HG03064 (cell line): ENCODE measurements around the gene PRKAG1.
A peak's percentile ranks its signal among the peaks of the same experiment; 100 is the strongest.
"Not testable (repeated sequence)": the region's sequence is repeated elsewhere in the genome, so short reads cannot be mapped to it uniquely, and the experiment has no call there.

Source experiments
- ATAC-seq: cut with Tn5 transposase; IDR thresholded peaks from one replicate; pipeline ENCODE4 v1.9.1; 2021; ENCODE audit warnings: low read depth; ENCODE audit not compliant: unreplicated experiment

The PRKAG1 gene

DNA sequence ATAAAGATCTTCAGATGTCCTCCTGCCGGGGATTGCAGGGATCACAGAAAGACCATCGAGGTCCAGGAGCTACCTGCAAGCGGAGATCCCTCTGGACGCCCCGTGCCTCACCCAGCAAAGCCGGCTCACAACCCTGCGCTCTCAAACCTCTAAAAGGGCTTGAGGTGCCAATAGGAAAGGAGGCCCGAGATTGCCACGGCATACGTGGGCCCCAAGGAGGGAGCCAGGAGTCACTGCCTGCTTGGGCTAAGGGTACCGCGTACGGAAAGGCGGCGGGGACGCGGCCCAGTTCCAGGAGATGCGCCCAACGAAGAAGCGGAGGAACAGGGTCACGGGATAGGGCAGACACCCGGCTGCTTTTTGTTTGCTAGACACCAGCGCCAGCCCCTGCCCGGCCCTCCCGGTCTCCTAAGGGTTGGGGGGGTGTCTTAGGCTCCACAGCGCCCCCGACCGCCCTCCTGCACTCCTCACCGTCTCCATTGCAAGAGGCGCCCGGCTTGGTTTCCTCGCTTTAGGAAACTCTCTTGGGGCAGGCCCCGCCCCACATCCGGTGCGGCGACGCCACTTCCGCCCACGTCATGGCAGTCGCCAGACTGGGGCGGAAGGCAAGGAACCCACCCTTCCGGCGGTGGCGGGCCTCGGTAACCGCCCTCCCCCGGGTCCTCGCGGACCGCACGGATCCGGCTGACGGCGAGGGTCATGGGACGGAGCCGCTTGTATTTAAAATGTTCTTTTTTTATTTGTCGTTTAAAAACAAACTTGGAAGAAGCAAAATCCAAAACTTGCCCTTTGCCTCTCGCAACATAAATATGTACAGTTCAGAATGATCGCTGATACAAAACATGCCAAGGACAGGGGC lies at the start of gene PRKAG1:
TSS of gene PRKAG1 (minus strand) at position 516 of the 859 bp plus-strand sequence. CDS start at position 480, 36 bp downstream.
- ATAC-seq: peak; percentile 81

DNA sequence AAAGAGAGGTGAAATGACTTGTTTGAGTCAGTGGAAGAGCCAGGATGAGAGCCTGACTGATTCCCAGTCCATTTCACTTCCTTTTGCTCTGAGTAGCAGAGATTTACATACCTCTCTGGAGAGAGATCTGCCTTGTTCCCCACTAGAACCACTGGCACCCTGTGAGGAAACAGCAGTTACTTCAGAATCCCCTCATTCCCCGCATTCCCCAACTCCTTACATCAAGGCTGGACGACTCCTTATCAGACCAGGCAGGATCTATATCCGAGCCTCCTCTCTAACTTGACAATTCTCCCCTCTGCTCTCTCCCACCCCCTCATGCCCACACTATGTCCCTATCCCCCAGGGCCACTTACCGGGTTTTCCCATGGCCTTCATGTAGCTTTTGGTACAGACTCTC lies 47.5 kb upstream of the PRKAG1 start:
- no peak for ATAC-seq

DNA sequence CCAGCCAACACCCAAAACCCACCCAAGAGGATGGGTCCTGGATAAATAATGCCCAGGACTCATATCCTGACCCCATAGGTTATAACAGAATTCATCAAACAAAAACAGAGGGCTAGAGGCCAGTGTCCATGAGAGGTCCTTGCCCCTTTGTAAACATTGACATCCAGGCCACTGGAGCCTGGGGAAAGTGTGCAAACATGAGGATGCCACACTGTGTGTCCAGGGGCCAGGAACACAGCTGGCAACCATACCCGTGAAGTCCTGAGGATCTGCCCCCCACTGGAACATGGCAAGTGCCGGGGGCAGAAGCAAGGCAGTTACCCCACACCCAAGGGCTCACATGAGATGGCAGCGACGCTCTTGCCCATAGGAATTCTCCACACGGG lies 46.2 kb upstream of the PRKAG1 start:
- ATAC-seq: no peak

DNA sequence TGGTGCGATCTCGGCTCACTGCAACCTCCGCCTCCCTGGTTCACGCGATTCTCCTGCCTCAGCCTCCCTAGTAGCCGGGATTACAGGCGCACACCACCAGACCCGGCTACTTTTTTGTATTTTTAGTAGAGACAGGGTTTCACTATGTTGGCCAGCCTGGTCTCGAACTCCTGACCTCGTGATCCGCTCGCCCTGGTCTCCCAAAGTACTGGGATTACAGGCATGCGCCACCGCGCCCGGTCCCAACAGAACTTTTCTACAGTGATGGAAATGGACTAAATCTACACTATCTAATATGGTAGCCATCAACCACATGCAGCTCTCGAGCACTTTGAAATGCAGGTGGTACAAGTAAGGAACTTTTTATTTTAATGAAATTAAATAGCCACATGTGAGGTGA lies 43.3 kb upstream of the PRKAG1 start:
- not testable (repeated sequence) for ATAC-seq

DNA sequence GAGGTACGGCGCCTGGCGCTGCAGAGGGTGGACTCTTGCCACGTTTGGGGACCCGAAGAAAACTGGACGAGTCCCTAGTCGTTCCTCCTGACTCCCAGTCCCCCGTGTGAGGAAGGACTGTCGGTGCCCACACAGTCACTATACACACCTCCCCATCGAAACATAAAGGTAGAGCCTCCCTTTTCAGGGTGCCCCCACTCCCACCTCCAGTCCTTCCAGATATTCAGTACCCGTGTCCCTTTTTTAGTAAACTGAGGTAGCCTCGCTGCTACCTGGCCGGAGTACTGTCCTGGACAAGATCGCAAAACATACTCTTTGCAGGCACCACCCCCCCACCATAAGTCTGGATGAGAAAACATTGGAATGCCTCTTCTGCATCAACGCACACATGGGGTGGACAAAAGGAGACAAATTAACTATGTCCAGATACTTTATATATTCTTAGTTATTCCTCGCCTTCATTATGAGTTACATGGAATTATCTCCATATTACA lies 42.6 kb upstream of the PRKAG1 start:
- ATAC-seq: no peak

DNA sequence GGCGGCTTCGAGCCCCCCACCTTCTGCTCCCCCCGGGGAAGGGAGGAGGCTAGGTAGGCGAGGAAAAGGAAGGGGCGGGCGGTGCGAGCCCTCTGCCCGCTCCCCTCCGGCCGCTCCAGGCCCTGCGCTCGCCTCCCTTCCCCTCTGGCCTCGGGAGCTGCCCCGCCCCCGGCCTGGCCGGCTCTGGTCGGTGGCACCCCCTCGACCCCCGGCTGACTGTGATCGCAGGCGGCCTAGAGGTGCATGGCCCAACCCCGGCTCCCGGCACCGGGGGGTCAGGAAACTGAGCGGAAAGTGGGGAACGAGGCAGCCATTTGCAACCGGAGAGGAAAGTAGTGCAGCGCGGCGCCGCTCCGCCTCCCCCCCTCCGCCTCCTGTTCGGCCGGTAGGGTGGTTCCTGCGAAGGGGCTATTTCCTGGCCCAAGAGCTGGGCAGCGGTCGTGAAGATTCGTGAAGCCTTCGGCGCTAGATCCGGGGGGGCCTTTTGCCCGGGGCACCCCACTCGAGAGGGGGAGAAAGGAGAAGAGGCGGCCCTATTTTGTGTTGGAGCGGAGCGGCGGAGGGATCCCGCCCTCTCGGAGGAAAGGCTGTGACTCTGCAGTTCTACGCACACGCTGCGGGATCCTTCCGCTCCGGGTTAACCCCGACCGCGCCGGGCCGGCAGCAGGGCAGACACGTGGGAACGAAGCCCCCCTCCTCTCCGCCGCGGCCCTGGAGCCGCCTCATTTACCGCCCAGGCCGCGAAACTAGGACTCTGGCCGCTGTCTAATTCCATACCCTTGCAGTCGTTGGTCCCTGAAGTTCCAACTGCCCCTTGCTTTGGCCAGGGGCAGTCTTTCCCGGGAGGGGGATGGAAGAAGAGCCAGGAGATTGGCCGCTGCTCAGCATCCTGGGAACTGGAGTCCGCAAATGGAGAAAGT lies 41.9 kb upstream of the PRKAG1 start, which contains the start of gene KMT2D:
TSS of gene KMT2D (minus strand) at position 558 of the 920 bp plus-strand sequence. CDS start 5,470 bp downstream, outside the sequence.
- no peak for ATAC-seq

DNA sequence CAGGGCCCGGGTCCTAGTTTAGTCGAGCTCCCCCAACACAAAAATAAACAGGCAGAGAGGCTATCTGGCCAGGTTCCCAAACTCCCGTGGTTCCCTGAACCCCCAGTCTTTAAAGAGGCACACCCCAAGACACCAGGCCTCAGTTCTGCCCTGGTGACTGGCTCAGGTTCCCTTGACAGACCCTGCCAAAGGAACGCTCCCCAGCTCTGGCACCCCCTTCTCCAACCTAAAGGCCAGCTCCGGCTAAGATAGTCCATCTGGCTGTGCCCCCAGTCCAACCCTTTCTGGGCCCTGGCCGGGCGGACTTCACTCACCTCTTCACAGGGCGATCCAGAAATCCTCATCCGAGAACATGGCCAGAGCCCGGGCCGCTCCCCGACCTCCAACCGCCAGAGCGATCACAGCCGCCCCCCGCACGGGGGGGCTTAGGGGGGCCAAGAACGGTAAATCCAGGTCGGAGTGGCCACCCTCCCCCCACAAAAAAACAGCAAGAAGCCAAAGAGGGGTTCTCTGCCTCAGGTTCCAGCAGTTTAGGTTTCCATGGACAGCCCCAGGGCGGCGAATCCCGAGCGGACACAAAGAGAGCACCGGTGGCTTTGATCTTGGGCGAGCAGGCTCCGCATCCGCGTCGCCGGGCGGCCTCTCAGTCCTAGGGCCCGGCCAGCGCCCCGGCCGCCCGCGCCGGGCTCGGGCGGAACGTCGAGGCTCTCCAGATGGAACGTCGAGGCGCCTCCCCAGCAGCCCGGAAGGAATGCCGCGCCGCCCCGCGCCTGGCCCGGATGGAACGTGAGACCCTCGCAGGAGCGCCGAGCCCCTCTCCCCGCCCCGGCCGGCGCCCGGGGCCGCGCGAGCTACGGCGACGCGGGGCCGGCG lies 41.0 kb upstream of the PRKAG1 start:
- ATAC-seq: no peak

DNA sequence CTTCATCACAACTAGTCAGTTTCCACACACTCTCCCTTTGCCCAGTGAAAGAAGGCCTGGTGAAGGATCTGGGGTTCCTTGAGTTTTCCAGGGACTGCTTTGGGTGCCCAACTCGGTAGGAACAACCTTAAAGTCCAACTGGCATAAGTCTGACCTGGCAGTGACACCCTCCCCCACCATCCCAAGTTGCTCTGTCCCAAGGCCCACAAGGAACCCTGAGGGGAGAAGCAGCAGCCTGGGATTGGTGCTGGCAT lies 40.4 kb upstream of the PRKAG1 start:
- ATAC-seq: no peak

DNA sequence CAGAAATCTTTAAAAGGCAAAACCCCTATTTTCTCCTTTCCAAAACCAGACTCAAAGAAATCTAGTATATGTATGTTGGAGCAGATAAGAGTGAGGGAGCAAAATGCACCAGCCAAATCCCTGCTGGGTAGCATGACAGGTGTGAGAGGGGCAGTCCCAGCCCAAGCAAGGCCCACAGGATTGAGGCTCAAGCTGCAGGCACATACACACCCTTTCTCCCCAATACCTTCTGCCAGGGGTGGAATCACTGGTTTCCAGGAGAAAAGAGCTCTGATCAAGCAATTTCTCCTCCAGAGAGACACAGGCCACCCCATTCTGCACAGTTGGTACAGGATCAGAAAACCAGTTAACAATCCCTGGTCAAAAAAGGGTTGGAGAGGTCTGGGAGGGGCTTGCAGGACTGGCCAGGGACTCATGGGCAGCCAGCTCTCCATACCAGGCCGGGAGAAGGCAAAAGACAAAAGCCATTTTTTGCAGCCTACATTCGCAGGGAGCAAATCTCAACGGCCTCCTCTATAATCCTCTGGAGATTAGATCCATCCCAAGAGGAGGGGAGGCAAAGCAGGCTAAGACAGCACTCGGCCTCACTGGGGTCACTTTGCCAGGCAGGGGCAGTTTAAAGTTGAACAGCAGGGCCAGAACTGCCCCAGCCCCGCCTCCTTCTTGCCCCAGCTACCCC lies 39.9 kb upstream of the PRKAG1 start:
- ATAC-seq: no peak

DNA sequence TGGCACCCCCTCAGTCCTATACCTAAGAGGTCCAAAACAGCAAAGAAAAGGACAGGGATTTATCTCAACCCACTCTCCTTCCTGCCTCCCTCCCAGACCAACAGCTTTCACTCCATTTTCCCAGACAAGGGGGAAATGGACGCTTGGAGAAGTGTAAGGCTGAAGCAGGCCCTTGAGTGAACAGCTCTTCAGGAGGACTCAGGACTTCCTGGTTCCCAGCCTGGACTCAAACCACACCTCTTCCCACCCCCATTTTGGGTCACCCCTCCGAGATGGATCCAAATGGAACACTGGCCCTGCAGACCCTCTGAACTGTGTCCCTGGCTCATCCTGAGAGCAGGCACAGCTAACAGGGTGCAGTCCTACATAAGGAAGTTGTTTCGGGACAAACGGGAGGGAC lies 39.3 kb upstream of the PRKAG1 start:
- ATAC-seq: no peak

DNA sequence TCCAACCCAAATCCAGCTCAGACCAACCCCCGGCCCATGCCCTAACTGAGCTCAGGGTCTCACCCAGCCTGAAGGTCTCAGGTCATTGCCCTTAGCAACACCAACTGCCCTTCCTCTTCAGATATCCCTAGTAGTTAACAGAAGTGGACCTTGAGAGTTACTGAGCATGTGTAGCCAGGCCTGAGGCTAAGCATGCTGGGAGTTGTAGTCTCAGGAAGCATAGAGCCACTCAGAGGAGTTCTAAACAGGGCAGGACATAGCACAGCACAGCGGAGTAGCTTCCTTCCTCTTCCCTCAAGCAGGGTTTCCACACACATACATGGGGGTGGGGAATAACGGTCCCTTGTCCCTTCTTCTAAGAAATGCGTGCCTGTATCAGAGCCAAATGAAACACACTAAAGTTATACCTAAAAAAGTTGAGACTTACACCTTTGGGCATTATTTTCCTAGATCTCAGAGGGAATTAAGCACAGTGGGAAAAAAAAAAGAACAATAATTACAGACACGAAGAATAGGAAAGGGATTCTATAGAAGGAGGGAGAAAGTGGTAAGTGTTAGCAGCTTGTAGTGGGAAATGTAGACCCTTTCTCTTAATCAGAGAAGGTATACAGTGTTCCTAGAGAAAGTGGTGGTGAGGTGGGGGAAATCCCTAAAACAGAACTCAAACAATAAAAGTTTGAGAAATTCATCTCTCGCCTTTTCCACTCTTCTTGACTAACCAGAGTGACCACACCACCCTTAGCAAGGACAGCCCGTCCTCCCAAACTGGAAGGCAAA lies 37.6 kb upstream of the PRKAG1 start:
- no peak for ATAC-seq

DNA sequence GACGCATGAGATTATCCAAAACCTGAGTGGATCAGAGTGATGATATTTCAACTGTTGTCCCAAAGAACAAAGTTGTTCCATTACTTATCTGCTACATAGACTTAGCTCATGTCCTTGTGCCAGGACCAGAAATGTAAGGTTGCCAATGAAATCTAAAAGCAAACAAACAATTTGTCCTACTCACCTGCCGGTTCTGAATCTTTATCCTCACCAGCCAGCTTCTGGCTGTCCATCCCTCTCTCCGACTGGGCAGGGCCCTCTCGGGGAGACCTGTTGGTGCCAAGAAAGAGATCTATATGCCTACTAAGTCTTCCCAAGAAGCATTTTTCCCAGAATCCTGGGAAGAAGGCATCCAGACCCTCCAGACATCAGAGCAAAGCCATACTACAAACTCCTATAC lies 36.5 kb upstream of the PRKAG1 start:
- no peak for ATAC-seq

DNA sequence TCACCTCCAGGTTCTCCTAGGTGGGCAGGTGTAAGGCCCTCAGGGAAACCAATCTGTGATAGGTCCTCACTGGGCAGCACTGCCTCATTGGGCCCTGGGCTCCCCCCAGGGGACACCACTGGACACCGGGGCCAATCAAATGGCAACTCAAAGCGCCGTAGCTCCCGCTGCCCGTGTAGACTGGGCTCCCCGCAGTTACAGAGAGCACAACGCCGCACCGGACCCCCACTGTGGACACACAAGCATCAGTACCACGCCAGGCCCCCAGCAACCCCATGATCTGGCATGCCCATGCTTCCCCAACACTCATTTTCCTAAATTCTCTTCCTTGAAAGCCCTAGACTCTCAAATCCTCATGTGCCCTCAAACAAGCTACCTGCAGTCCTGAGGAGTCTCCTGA lies 35.9 kb upstream of the PRKAG1 start:
- ATAC-seq: no peak

DNA sequence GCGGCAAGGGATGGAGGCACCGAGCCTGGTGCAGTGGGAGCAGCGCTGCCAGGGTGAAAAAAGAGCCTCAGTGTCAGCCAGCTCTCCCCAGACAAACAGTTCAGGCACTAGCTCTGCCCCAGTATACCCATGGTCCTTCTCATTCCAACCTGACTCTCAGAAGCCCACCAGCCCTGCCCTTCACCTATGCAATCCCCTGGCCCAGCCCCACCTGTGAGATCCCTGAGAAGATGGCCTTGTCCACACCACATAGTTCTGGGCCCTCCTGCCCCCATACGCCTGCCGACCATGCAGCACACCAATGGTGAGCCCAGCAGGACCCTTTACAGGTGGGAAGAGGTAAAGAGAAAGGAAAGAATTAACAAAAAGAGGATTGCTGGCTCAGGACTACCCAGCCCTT lies 35.5 kb upstream of the PRKAG1 start:
- no peak for ATAC-seq

DNA sequence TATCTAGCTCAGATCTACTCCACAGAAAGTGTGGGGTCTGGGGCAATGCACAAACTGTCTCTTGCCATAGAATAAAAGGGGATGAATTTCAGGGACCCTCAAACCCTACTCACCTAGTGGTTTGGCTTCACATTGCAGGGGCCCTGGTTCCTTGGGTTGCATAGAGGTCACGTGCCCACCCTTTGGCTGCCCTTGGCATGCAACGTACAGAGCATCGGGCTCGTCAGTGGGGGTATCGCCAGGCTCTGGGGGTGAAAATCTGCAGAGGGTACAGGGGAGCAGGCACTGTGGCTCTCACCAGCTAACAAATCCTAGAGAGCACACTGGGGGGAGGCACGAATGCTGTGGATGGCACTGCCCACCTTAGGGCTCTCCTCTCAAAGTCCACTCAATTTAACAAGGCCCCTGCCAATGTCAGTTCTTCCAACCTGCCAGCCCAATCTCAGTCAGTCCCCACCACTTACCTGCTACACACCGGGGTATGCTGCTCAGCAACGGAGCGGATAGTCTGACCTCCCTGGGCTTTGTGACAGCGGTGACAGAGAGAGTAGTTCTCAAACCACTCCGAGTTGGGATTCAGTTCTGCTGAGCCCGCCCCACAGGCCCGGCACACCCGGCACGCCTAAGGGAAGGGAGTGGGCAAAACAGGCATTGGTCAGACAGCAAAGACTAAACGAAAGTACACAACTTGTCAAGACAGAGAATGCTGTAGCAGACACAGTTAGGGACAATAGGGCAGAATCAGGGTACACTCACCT lies 34.1 kb upstream of the PRKAG1 start:
- ATAC-seq: no peak

DNA sequence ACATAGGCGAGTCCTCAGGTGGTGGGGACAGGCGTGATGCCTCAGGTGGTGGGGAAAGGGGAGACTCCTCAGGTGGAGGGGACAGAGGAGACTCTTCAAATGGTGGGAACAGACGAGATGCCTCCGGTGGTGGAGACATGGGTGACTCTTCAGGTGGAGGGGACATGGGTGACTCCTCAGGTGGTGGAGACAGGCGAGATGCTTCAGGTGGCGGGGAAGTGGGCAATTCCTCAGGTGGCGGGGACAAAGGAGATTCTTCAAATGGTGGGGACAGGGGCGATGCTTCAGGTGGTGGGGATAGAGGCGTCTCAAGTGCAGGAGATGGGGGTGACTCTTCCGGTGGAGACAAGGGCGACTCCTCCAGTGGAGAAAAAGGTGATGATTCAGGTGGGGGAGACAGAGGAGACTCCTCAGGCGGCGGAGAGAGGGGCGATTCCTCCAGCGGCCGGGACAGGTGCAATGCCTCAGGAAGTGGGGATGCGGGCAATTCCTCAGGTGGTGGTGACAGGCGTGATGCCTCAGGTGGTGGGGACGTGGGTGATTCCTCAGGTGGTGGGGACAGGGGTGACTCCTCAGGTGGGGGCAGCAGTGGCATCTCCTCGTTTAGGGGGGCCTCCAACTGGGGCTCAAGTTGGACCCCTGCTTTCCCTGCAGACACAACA lies 33.3 kb upstream of the PRKAG1 start:
- ATAC-seq: no peak

DNA sequence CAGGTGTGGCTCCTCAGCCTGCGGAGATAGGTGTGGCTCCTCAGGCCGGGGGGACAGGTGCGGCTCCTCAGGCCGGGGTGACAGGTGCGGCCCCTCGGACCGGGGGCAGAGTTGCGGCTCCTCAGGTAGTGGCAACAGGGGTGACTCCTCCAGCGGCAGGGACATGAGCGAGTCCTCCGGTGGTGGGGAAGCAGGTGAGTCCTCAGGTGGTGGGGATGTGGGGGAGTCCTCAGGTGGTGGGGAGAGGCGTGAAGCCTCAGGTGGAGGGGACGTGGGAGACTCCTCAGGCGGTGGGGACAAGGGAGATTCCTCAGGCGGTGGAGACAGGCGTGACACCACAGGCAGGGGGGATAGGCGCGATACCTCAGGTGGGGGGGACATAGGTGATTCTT lies 32.8 kb upstream of the PRKAG1 start:
- no peak for ATAC-seq
